MM.1S (cell line): ENCODE results near the gene KLHL18.

Experiments used
- EZH2 ChIP-seq: fragments of 300-600 bp; sonication (generic); optimal IDR thresholded peaks from 2 replicates; pipeline ENCODE3; 2017; ENCODE audit warnings: low read depth, mild to moderate bottlenecking, antibody characterized with exemption, low read length, mixed read lengths
- EZH2phosphoT487 ChIP-seq: fragments of 300-600 bp; sonication (generic); IDR thresholded peaks from 2 replicates; pipeline ENCODE4 v1.6.1; 2018; ENCODE audit warnings: antibody characterized with exemption, low read length
- TF ChIP-seq, protein P1 (sequence below): fragments of 300-600 bp; sonication (generic); IDR thresholded peaks from 2 replicates; pipeline ENCODE4 v1.5.1; 2016; ENCODE audit warnings: antibody characterized with exemption, low read length, mixed read lengths

DNA sequence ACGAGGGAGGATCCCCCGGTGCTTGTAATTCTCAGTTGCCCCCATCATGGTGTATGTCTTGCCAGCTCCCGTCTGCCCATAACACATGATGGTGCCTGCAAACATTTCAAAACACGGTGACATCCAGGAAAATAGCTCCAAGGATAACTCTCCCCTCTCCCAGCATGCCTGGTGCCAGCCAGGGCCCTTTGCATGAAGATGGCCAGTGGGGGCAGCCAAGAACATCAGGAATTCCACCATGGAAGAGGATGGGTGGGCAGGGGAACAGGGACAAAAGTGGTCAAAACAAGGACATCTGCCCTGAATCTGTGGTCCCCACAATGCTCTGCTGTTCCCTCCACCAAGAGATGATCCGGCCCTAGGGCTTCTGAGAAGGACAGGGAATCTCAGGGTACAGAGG is 9.2 kb upstream of the KLHL18 start:
- TF ChIP-seq, protein P1, sequence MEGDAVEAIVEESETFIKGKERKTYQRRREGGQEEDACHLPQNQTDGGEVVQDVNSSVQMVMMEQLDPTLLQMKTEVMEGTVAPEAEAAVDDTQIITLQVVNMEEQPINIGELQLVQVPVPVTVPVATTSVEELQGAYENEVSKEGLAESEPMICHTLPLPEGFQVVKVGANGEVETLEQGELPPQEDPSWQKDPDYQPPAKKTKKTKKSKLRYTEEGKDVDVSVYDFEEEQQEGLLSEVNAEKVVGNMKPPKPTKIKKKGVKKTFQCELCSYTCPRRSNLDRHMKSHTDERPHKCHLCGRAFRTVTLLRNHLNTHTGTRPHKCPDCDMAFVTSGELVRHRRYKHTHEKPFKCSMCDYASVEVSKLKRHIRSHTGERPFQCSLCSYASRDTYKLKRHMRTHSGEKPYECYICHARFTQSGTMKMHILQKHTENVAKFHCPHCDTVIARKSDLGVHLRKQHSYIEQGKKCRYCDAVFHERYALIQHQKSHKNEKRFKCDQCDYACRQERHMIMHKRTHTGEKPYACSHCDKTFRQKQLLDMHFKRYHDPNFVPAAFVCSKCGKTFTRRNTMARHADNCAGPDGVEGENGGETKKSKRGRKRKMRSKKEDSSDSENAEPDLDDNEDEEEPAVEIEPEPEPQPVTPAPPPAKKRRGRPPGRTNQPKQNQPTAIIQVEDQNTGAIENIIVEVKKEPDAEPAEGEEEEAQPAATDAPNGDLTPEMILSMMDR = no peak
- no peak for TF ChIP-seq EZH2
- no peak for TF ChIP-seq EZH2phosphoT487
